HUDEP-2 (cell line): Measurements from ENCODE around the gene DLX2.

Experiments used
- DNase-seq, 76 experiments: peaks; one replicate each; lab custom pipeline; 2025; ENCODE audit not compliant: unreplicated experiment in 76 of 76; lab: John Stamatoyannopoulos, UW

Gene DLX2

GRCh38 chr2:172095146-172095904 lies 7.4 kb downstream of the DLX2 start:
- peak in 6 of 76 experiments; percentile 2 to 25 (median 14) for DNase-seq

DNA sequence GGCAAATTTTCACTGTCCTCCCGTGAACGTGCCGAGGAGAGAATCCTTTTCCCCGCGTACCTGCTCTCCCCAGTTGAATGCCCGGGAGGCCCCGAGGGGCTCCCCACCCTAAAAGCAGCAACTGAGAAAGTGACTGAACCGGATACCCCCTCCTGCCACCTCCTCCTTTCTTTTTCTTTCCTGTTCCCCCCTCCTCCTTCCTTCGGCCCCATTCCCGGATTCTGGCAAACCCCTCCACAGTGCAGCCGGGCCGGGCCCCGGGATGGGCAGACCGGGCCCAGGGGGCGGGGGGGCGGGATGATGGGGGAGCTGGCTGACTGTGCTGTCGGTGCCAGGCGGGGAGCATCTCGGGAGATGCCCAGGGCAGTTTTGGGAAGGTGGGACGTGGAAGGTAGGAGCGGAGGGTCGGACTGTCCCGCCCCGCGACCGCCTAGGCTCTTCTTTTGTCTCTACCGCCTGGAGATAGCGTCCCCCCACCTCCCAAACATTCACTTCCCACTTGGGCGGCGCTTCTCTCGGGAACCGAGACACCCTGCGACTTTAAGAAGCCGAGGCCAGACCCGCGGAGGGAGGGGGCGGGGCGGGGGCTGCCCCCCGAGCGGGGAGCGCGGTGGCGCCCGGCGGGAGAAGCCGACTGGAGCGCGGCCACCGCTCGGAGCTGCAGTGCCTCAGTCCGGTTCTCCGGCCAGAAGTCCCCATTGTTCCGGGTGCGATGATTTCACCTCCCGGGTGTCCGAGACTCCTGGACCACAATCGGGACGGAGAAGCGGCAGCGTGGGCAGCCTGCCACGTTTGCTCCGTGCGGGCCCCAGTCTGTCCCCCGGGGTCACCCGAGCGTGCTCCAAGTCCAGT lies 8.2 kb downstream of the DLX2 start:
- no peak for DNase-seq

GRCh38 chr2:172093416-172094293 lies 9.0 kb downstream of the DLX2 start:
- no peak for DNase-seq

DNA sequence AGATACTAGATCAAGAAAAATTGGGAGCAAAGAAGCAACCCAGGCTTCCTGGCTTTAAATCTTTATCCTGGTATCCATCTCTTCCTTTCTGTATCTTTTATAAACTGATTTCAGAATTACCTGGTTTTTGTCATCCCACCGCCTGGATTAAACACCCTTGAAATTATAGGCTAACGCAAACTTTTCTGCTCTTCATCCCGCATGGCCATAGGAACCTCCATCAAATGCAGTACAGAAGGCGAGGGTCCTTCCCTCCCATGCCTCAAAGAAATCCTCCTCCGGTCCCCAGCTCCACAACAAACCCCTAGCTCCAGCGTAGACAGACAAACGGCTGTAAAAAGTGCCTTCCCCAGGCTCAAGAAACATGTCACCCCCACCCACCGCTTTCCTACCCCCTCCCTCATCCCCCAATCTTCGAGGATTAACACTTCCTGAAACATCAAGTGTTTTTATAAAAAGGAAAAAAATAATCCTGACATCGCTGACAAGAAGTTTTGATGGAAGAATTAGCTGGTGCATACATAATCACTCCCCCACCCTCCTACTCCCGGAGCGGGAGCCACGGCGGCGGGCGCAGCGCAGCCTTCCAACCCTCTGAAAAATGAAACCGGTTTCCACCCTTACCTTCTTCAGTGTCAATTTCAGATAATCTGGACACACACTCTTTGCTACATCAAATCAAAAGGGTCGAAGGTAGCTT lies 9.8 kb downstream of the DLX2 start:
- no peak for DNase-seq

GRCh38 chr2:172091761-172092566 lies 10.7 kb downstream of the DLX2 start:
- no peak for DNase-seq

DNA sequence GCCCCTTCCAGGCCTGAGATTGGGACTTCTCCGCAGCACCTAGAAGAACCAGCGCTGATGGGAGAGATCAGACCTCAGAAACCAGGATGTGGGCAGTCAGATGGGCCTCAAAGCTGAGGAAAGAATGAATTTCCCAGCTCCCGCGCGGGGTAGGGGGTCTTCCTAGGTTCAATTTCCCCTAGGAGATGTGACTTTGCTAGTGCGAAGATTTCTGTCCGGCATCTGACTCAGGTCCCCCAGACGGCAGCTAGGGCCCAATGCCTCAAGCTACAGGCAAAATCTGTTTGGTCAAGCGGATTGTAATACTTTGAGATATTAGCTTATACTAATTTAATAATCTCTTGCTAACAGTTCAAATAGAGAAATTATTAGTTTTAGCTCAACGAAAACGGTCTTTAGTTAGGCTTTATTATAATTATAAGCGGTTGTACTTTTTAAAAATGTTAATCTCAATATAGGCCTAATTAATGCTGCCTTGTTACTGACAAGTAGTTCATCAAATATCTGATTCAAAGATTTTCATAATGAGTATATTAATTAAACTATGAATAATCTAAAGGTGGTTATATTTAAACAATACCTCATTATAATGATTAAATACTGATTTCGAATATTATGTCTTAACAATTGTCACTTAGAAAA lies 11.6 kb downstream of the DLX2 start:
- DNase-seq, result no peak

GRCh38 chr2:172090044-172090961 lies 12.4 kb downstream of the DLX2 start:
- DNase-seq, result no peak

DNA sequence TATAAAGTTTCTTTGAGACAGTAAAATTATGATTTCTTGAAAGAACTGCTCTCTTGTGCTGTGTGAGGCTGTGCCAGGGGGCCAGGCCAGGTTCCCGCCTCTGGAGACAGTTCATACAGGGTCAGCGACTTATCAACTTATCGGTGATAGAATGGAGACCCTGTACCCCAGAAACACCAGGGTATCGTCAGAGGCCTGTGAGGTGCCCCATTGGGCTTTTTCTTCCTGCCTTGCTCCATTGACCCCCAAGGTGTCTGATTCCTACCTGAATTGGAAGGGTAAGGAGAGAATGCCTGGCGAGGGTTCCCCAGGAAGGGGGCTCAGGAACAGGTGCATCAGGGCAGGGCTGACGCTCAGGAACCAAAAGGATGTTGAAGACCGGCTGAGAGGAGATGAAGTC lies 13.1 kb downstream of the DLX2 start:
- DNase-seq, result no peak

DNA sequence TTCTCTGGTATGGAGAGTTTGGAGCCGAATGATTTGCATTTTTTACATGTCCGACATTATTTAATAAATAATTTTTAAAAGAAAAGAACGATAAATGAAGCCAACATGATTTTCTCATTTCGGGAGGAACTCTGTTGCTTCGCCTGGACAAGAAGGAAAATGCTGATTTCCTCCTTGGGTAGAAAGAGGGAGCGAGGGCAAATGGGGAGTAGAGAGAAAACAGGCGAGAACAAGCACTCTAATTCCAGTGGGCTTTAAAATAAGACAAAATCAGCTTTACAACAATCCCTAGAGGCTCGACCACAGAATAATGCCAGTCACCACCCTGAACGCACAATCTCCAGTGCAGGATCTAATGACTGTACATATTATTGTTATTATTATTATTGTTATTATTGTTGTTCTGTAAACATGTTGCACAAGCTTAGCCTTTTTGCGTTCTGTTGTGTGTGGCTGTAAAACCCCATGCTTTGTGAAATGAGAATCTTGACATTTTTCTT lies 13.6 kb downstream of the DLX2 start:
- DNase-seq, result no peak

DNA sequence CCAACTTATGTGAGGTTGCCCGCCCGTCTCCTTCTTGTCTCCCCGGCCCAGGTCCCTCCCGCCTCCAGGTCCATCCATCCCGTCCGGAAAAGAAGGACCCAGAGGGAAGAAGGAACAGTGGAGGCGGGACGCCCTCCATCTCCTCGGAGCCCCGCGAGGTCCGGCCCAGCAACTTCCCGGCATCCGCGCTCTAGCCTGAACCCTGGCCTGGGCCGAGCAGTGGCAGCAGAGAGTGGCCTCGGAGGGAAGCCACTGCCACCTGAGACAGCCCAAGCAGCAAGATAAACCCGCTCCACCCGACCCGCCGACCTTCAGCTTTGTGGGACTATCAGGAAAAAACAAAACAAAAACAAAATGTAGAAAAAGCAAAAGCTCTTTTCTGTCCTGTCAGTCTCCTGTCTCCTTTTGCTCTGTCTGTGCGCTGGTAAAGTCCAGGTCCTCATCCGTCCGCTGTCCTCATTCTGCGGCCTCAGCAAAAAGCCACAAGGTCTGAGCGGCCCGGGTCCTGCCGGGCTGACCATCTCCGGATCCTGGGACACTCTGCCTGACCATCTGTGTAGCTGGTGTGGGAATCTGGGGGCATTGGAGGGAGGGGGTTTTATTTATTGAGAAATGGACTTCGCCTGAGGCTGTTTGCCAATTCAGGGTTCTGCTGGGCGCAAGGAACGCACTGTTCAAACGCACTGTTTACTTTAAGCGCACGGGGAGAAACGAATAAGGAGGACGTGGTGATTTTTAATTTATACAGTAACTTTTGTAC lies 14.3 kb downstream of the DLX2 start:
- peak in 1 of 76 experiments; percentile 37 for DNase-seq

DNA sequence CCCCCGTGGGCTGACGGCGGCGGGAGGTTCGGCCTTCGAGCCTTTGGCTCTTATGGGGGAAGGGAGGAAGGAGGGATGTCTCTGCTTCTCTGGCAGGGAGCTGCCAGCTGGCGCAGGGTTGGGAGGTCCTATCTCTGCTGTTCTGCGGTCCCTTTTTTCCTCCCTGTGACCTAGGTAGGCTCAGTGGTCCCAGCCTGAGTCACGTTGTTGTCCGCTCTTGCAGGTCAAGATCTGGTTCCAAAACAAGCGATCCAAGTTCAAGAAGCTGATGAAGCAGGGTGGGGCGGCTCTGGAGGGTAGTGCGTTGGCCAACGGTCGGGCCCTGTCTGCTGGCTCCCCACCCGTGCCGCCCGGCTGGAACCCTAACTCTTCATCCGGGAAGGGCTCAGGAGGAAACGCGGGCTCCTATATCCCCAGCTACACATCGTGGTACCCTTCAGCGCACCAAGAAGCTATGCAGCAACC lies 14.9 kb downstream of the DLX2 start:
- peak in 1 of 76 experiments; percentile 37 for DNase-seq

DNA sequence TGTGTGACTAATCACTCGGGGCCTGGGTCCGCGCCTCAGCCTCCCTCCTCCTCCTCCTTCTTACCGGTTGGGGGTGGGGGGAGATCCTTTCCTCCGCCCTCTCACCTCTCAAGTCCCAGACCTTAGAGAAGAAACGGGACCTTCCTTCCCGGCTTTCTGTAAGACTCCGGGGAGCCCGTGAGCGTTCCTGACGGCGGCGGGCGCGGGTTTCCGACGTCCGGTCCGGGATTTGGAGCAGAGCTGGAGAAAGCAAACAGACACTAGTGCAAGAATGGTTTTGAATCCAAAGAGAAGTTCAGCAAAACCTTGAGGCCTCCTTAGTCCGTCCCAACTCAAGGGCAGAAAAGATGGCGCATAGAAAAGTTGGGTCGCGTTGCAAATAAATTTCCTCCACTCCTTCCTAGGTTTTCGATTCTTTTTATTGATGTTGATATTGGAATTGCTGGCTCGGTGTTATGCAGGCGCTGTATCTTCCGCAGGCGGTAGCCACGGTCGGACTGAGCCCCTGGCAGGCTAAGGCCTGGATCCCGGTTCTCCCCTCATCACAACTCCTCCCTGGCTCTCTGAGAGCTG lies 15.4 kb downstream of the DLX2 start:
- no peak for DNase-seq

DNA sequence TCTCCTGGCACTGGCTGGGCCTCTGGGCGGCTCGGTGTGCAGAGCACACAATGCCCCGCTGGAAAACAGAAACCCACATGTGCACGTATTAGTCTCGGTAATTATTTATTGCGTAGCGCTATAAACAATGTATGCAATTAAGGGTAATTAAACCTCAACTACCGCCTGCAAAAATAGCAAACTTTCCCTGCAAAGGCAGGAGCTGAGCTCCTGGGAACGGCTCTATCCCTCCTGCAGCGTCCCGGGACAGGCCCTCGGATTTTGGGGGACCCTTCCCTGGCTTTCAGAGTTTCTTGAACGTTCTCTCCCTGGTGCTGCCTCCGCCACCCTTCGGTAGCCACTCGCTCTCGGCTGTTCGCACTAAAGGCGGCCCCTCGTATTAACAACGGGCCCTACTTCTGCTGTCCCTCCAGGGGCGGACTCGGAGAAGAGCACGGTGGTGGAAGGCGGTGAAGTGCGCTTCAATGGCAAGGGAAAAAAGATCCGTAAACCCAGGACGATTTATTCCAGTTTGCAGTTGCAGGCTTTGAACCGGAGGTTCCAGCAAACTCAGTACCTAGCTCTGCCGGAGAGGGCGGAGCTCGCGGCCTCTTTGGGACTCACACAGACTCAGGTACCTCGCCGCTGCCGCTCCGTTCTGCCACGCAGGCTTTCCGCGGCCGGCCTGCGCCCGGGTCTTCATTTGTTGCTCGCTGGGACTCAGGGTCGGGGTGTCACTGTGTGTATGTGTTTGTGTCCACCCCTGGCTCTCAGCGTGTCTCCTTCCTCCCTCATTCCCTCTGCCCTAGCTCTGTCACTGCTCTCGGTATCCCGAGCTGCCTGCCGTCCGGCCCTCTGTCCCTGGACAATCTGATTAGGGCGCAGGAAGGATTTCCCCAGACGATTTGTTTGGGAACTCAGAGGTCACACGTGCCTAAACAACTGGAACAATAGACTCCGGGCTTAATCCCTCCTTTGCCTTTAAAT lies 16.2 kb downstream of the DLX2 start:
- DNase-seq, result peak in 24 of 76 experiments; percentile 4 to 46 (median 26)

DNA sequence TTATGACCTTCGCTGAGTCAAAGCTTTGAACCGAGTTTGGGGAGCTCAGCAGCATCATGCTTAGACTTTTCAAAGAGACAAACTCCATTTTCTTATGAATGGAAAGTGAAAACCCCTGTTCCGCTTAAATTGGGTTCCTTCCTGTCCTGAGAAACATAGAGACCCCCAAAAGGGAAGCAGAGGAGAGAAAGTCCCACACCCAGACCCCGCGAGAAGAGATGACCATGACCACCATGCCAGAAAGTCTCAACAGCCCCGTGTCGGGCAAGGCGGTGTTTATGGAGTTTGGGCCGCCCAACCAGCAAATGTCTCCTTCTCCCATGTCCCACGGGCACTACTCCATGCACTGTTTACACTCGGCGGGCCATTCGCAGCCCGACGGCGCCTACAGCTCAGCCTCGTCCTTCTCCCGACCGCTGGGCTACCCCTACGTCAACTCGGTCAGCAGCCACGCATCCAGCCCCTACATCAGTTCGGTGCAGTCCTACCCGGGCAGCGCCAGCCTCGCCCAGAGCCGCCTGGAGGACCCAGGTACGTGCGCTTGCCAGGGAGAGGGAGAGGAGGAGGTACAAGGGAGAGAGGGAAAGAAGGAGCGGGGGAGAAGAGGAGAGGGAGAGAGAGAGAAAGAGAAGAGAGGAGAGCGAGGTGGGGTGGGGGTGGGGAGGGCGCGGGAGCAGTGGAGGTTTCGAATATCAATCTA lies 17.1 kb downstream of the DLX2 start, which contains the start of gene DLX1:
Gene DLX1, plus strand, starts transcription at position 48 of the 700 bp plus-strand sequence. Its CDS starts 171 bp downstream, at position 219.
- no peak for DNase-seq
